GM12891 (cell line): ENCODE measurements around the gene FLVCR1.
A peak's percentile ranks its signal among the peaks of the same experiment; 100 is the strongest.

Source experiments
- DNase-seq: peaks from one replicate; pipeline ENCODE4 v3.0.0; 2011; ENCODE audit warnings: low spot score; ENCODE audit not compliant: insufficient read length
- FAIRE-seq: peaks from 2 replicates; lab custom pipeline; 2011; peaks lifted over from hg19 to GRCh38; lab: Jason Lieb, UNC
- PAX5 ChIP-seq: IDR thresholded peaks from 2 replicates; pipeline ENCODE4 v1.6.1; 2011; ENCODE audit warnings: low read length, moderate library complexity, mild to moderate bottlenecking; ENCODE audit not compliant: insufficient read depth, severe bottlenecking
- POLR2A ChIP-seq: IDR thresholded peaks from 2 replicates; pipeline ENCODE4 v1.6.1; 2011; ENCODE audit warnings: low read depth, low read length, control low read depth
- POLR2AphosphoS5 ChIP-seq: IDR thresholded peaks from 2 replicates; pipeline ENCODE4 v1.6.1; 2011; ENCODE audit warnings: low read depth, low read length, control low read depth
- POU2F2 ChIP-seq: IDR thresholded peaks from 2 replicates; pipeline ENCODE4 v1.6.1; 2011; ENCODE audit warnings: low read depth, mild to moderate bottlenecking, control low read depth, low read length, moderate library complexity
- SPI1 ChIP-seq: IDR thresholded peaks from 2 replicates; pipeline ENCODE4 v1.6.1; 2011; ENCODE audit warnings: low read depth, low read length, control low read depth
- TAF1 ChIP-seq: IDR thresholded peaks from 2 replicates; pipeline ENCODE4 v1.6.1; 2011; ENCODE audit warnings: low read depth, low read length, control low read depth

The FLVCR1 gene

GRCh38 chr1:212914789-212915188 lies 56.7 kb downstream of the FLVCR1 start:
- TF ChIP-seq SPI1 (no peak), POLR2AphosphoS5 (no peak), POU2F2 (no peak), TAF1 (no peak), POLR2A (no peak), PAX5 (no peak)
- no peak for DNase-seq

GRCh38 chr1:212915245-212916091 lies 57.4 kb downstream of the FLVCR1 start:
- DNase-seq = no peak
- FAIRE-seq = no peak

More at GRCh38 chr1:212914789-212915188, 56.7 kb downstream of the FLVCR1 start:
- no peak for FAIRE-seq

GRCh38 chr1:212916481-212917133 lies 58.5 kb downstream of the FLVCR1 start:
- TF ChIP-seq SPI1 = no peak
- DNase-seq = no peak
- FAIRE-seq = peak; percentile 26

More at GRCh38 chr1:212915245-212916091, 57.4 kb downstream of the FLVCR1 start:
- no peak for TF ChIP-seq POLR2A
- TF ChIP-seq TAF1 = no peak
- no peak for TF ChIP-seq POU2F2
- no peak for TF ChIP-seq PAX5
- TF ChIP-seq SPI1 = no peak
- no peak for TF ChIP-seq POLR2AphosphoS5

GRCh38 chr1:212917134-212917485 lies 59.0 kb downstream of the FLVCR1 start:
- FAIRE-seq = no peak
- TF ChIP-seq PAX5 = no peak
- no peak for TF ChIP-seq SPI1
- TF ChIP-seq TAF1 = no peak
- no peak for TF ChIP-seq POLR2AphosphoS5
- no peak for DNase-seq

GRCh38 chr1:212917858-212918257 lies 59.8 kb downstream of the FLVCR1 start:
- no peak for FAIRE-seq

DNA sequence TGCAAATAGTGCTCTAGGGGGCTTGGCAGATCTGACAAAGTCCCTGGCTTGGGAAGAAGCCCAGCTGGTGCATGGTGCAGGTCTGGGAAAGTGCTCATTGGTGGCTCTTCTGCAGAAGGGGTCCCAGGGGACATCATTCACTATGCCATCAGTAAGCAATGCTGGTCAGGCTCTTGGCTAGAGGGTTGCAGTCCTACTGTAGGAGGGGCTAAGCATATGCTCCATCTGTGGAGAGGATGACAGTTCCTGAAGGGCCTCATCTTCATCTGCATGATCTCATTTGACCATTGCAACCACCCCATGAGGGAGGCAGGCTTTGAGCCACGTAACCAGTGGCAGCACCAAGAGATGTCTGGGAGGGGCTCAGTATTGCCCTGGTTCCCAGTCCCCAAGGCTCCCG lies 60.7 kb downstream of the FLVCR1 start:
- DNase-seq (no peak), FAIRE-seq (no peak)
- TF ChIP-seq POLR2AphosphoS5 = no peak
- TF ChIP-seq POU2F2 = no peak
- no peak for TF ChIP-seq POLR2A
- no peak for TF ChIP-seq TAF1
- no peak for TF ChIP-seq SPI1
- no peak for TF ChIP-seq PAX5

More at GRCh38 chr1:212917858-212918257, 59.8 kb downstream of the FLVCR1 start:
- TF ChIP-seq POLR2AphosphoS5 = no peak
- DNase-seq = no peak

DNA sequence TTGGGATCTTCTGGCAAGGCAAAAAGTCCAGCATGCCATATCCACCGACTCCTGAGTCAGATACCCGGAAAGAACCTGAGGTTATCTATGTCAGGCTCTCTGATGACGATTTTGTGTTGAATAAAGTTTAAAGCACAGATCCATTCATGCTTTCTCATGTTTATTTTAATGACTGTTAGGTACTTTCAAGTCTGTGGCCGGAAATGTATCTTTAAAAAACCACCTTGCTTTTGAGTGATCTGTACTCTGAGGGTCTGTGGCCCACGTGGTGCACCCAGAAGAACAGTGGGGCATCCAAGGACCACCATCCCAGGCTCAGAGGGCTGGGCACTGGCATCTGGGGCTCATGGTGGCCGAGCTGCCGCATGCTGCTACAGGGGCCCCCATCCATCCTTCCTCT lies 62.2 kb downstream of the FLVCR1 start:
- FAIRE-seq (no peak), DNase-seq (no peak)
- TF ChIP-seq TAF1 (no peak), SPI1 (no peak), POU2F2 (no peak), PAX5 (no peak), POLR2A (no peak), POLR2AphosphoS5 (no peak)

DNA sequence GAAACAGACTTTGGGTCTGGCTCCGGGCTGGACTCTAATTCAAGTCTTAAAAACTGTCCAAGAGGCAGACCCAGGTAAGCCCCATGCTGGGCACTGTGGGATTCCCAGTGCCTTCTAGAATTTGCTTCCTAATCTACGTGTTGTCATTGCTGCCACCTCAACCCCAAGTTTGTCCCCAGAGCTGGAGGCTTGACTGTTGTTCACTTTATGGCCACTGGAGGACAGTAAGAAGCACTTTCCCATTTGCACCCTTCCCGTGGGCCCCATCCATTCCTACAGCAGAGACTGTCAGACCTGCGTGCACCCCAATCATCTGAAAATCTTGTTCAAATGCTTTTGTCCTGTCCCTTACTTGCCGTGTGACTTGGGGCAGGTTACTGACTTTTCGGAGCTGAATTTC lies 62.8 kb downstream of the FLVCR1 start:
- FAIRE-seq (peak; percentile 41), DNase-seq (no peak)
- TF ChIP-seq PAX5 (no peak), POLR2AphosphoS5 (no peak), TAF1 (no peak), POU2F2 (no peak), POLR2A (no peak), SPI1 (no peak)

DNA sequence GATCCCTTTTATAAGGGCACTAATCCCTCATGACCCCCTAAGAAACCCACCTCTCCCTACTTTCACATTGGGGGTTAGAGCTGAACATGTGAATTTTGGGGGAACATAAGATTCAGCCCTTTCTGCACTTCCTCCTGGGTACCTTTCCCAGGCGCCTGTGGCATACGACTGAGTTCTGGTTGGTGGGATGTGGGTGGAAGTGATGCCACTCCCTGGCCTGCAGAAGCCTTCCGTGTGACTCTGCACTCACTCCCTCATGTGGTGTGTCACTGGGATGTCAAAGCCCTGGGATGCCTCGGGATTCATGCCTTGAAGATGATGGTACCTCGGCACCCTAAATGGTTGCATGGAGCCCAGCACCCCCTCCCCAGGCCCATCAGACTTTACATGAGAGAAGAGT lies 63.9 kb downstream of the FLVCR1 start:
- no peak for DNase-seq
- FAIRE-seq = no peak
- TF ChIP-seq POU2F2 (no peak), TAF1 (no peak), POLR2A (no peak), POLR2AphosphoS5 (no peak), SPI1 (no peak), PAX5 (no peak)

DNA sequence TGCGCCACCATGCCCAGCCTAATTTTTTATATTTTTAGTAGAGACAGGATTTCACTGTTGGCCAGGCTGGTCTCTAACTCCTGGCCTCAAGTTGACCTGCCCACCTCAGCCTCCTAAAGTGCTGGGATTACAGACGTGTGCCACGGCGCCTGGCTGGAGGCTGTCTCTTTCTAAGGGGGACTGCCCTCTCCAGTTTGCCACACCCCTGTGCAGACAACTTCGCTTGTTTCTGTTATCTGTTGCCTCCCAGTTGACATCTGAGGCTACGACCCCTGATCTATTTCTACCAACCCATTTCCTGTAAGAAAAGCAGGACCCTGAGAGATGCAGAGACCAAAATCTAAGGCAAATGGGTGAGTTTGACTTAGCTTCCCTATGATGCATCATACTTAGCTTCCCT lies 68.3 kb downstream of the FLVCR1 start:
- FAIRE-seq (no peak), DNase-seq (no peak)
- no peak for TF ChIP-seq POLR2AphosphoS5
- TF ChIP-seq POU2F2 = no peak
- TF ChIP-seq TAF1 = no peak
- no peak for TF ChIP-seq POLR2A
- no peak for TF ChIP-seq PAX5
- TF ChIP-seq SPI1 = no peak
